Type B pancreatic cell (in vitro differentiated cells): ENCODE results near the gene MEX3D. TPM values are rescaled to one million over a fixed set of nuclear protein-coding genes. Genes with fewer than 3 reads are reported as not detected.

Experiments
- DNase-seq: peaks from one replicate; pipeline ENCODE4 v3.0.0; 2021; ENCODE audit warnings: mixed read lengths; ENCODE audit not compliant: unreplicated experiment; ENCODE audit errors: extremely low spot score
- H3K27ac Mint-ChIP-seq: 2 replicates; pipeline ENCODE4 v1.8.0; 2021; ENCODE audit warnings: mild to moderate bottlenecking, mixed read lengths
- H3K27me3 Mint-ChIP-seq: 2 replicates; pipeline ENCODE4 v1.8.0; 2021; ENCODE audit warnings: mixed read lengths
- H3K36me3 Mint-ChIP-seq: 2 replicates; pipeline ENCODE4 v1.8.0; 2021; ENCODE audit warnings: mixed read lengths
- H3K4me1 Mint-ChIP-seq: one replicate; pipeline ENCODE4 v1.8.0; 2021; ENCODE audit warnings: mixed read lengths; ENCODE audit not compliant: unreplicated experiment
- H3K4me3 Mint-ChIP-seq: 2 replicates; pipeline ENCODE4 v1.8.0; 2021; ENCODE audit warnings: mild to moderate bottlenecking, mixed read lengths
- H3K9me3 Mint-ChIP-seq: 2 replicates; pipeline ENCODE4 v1.8.0; 2021; ENCODE audit warnings: mixed read lengths
- total RNA-seq: library from RNA; stranded (reverse); gene quantifications from 2 replicates; pipeline ENCODE4 v1.2.1, GENCODE V29; 2021; ENCODE audit warnings: low replicate concordance
- TF ChIP-seq, protein P1 (sequence below): fragments of 200-600 bp; sonication (generic); conservative IDR thresholded peaks from 2 replicates; pipeline ENCODE4 v1.5.0; 2021; ENCODE audit warnings: antibody characterized with exemption, mild to moderate bottlenecking

MEX3D gene
- total RNA-seq, 1 donor from 2014 or later = 82.0 TPM

DNA sequence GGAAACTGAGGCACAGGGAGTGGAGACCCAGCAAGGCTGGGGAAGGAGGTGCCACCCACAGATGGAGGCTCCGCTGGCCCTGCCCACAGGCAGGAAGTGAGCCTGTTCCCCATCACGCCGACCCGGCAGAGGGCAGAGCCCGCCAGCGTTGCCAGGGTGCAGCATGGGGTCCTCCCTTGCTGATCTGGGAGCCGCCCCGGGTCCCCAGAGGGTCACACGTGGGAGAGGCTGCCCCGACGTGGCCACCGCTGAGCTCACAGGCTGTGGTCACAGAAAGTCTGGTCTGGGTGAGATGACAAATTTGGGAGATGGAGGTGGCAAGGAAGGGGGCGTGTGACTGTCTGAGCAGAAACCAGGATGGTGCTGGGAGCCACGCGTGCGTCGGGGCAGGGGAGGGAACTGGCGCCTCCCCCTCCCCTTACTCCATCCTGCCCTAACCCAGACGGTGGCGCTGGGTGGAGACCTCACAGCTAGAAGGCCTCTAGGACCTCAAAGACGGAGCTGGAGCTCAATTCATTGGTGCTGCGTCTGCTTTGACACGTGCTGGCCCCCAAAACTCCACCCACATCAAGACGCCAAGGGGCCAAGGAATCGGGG is 7.7 kb downstream of the MEX3D start:
- TF ChIP-seq, protein P1, sequence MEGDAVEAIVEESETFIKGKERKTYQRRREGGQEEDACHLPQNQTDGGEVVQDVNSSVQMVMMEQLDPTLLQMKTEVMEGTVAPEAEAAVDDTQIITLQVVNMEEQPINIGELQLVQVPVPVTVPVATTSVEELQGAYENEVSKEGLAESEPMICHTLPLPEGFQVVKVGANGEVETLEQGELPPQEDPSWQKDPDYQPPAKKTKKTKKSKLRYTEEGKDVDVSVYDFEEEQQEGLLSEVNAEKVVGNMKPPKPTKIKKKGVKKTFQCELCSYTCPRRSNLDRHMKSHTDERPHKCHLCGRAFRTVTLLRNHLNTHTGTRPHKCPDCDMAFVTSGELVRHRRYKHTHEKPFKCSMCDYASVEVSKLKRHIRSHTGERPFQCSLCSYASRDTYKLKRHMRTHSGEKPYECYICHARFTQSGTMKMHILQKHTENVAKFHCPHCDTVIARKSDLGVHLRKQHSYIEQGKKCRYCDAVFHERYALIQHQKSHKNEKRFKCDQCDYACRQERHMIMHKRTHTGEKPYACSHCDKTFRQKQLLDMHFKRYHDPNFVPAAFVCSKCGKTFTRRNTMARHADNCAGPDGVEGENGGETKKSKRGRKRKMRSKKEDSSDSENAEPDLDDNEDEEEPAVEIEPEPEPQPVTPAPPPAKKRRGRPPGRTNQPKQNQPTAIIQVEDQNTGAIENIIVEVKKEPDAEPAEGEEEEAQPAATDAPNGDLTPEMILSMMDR = no peak
- DNase-seq = no peak
- Mint-ChIP-seq H3K36me3 (peaks cover 4% of the 10 kb centered on the region), H3K4me3 (no peak overlapping the region), H3K9me3 (no peaks in the 10 kb centered on the region), H3K27ac (no peak overlapping the region), H3K4me1 (peaks cover 8% of the 10 kb centered on the region), H3K27me3 (no peaks in the 10 kb centered on the region)

DNA sequence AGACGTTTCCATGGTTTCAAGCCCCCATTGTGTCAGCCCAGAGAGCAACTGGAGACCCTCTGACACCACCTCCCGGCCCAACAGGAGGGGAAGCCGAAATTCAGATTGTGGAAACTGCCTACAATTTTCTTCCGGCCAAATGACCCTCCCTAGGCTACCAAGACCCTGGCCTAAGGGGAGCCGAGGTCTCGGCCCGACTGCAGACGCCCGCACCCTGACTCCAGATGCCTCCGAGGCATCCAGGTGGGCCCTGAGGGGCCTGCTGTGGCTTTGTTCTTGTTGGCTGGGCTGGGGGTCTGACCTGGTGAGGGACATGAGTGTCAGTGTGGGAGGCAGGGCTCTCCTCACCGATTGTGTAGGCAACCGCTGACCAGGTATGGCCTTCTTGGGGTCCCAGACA is 9.6 kb downstream of the MEX3D start:
- no peaks in the 10 kb centered on the region for H3K36me3 Mint-ChIP-seq
- TF ChIP-seq, protein P1 = no peak
- no peak for DNase-seq
- H3K4me3 Mint-ChIP-seq = no peak overlapping the region
- peaks cover 8% of the 10 kb centered on the region for H3K4me1 Mint-ChIP-seq
- H3K27ac Mint-ChIP-seq = peak overlapping the region; percentile 64
- H3K27me3 Mint-ChIP-seq = no peaks in the 10 kb centered on the region
- no peaks in the 10 kb centered on the region for H3K9me3 Mint-ChIP-seq

- no peak overlapping the region for H3K4me3 Mint-ChIP-seq
- TF ChIP-seq, protein P1 = no peak
- no peak overlapping the region for H3K27ac Mint-ChIP-seq
- no peaks in the 10 kb centered on the region for H3K27me3 Mint-ChIP-seq
- DNase-seq = no peak
- H3K9me3 Mint-ChIP-seq = no peaks in the 10 kb centered on the region
- no peaks in the 10 kb centered on the region for H3K36me3 Mint-ChIP-seq
- H3K4me1 Mint-ChIP-seq = peaks cover 3% of the 10 kb centered on the region
Measured at GRCh38 chr19:1556390-1557070, 11.6 kb downstream of the MEX3D start.

- TF ChIP-seq, protein P1 = no peak
- Mint-ChIP-seq H3K4me3 (no peak overlapping the region), H3K4me1 (peaks cover 3% of the 10 kb centered on the region), H3K9me3 (no peaks in the 10 kb centered on the region), H3K27me3 (no peaks in the 10 kb centered on the region), H3K27ac (no peak overlapping the region), H3K36me3 (no peaks in the 10 kb centered on the region)
- DNase-seq = no peak
Measured at GRCh38 chr19:1555487-1556389, 12.4 kb downstream of the MEX3D start.

GRCh38 chr19:1554968-1555367 is 13.2 kb downstream of the MEX3D start:
- Mint-ChIP-seq H3K4me3 (no peak overlapping the region), H3K27me3 (no peaks in the 10 kb centered on the region), H3K27ac (no peak overlapping the region), H3K4me1 (peaks cover 3% of the 10 kb centered on the region), H3K9me3 (no peaks in the 10 kb centered on the region), H3K36me3 (no peaks in the 10 kb centered on the region)
- no peak for DNase-seq
- TF ChIP-seq, protein P1 = no peak
